ENCODE data around the gene RERE.

Gene RERE

DNA sequence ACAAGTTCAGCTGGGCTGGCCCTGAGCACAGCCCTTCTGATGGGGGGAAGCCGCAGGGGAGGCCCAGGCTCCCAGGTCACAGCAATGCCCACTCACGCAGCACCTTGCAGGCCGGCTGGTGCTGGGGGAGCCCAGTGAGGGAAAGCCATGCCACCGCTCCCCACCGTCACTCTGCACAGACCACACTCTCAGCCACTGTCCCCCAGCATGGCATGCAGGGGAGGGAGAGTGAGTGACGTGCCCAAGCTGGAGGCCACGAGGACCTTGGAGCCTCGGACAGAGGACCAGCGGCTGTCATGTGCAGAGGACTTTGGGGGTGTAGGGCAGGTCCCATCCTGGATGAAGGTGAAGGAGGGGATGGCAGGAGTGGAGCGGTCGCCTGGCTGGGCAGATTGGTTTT is 474.4 kb downstream of the RERE start:
- no peak for DNase-seq

DNA sequence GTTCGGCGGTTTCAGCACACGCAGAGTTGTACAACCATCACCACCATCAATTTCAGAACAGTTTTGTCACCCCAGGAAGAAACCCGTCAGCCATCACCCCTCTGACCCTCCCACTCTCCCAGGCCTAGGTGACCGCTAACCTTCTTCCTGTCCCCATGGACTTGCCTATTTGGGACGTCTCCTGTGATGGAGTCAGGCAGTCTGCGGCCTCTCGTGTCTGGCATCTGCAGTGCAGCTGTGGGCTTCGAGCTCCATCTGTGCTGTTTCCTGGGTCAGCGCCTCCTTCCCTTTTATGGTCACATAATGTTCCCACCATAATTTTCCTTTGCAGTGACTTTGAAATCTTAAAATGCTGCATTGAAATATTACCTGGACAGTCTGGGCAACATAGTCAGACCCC is 475.1 kb downstream of the RERE start:
- no peak for DNase-seq

DNA sequence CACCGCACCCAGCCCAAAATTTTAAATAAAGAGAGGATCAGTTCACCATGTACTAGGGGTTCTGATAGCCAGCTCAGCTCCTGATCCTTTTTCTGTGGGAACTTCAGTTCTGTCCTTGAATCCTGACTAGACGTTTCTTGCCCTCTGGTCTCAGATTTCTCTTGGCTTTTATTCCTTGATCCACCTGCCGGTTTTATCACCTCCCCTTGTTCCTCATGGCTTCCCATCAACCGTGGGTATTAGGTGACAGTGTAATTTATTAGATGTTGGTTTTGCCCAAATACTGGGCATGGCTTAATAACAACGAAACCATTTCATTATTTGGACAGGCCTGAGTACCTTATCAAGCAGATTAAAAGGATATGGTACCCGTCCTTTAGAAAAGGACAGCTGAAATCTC is 477.0 kb downstream of the RERE start:
- DNase-seq: no peak

DNA sequence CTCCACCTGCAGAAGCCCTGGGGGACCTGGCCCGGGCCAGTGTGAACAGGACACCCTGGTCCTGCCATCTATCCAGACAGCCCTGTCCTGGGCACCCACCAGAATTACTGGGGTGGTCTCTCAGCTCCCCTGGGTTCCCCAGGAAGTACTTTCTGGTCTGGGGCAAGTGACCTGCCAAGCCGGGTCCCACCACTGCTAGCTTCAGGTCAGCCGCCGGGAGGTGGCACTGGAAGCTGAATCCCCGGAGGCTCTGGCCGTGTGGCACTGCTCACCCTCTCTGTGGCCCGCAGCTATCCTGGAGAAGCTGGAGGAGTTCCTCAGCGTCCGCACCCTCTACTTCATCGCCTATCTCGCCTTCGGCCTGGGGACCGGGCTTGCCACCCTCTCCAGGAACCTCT is 478.2 kb downstream of the RERE start:
- DNase-seq: no peak

DNA sequence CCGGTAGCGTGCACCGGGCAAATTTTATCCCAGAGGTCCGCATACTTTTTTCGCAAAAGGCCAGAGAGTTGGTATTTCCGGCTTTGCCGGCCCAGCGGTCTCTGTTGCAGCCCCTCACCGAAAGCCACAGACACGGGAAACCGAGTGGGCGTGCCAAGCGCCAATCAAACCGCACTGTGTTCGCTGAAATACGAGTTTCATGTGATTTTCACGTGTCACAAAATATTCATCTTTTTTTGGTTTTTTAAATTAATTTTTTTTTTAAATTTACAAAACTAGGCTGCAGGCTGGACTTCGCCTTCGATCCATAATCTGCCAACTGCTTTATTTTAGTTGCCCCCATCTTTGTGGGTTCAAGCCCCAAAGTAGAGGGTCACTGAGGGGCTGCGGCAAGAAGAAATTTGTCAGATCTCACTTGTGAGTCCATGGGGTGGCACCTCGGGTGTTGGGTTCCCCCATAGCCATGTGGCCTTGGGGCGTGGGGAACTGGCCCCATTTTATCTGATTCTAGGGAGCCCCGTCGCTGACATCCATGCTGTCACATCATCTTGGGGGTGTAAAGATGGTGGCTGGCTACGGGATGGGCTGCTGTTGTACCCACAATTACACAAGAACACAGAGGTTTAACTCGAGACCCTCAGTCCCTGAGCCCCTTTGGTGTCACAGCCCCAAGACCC is 478.8 kb downstream of the RERE start:
- DNase-seq: no peak

DNA sequence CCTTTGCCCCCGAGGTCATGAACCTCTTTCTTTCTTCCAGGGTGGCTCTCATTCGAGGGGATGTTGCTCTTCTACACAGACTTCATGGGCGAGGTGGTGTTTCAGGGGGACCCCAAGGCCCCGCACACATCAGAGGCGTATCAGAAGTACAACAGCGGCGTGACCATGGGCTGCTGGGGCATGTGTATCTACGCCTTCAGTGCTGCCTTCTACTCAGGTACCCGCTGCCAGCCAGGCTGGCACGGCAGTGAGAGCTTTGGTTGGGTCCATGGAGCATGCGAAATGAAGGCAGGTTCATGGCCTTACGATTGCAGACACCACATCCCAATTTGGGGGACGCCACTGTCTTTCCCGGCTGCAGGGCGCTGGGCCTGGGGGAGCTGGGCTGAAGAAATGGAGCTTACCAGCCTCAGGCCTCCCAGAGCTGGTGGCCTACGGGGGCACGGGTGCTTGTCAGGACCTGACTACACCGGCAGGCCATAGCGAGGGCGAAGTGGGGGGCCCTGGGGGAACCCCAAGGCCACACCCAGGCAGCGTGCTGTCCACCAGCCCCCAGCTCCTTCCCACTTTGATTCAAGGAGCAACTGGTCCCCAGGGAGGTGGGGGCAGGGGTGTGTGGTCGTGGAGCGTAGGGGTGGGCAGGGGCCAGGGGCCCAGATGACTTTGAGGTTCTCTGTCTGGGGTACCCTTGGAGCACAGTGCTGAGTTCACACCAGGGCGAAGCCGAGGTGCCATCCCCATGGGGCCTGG is 479.5 kb downstream of the RERE start:
- DNase-seq: no peak

DNA sequence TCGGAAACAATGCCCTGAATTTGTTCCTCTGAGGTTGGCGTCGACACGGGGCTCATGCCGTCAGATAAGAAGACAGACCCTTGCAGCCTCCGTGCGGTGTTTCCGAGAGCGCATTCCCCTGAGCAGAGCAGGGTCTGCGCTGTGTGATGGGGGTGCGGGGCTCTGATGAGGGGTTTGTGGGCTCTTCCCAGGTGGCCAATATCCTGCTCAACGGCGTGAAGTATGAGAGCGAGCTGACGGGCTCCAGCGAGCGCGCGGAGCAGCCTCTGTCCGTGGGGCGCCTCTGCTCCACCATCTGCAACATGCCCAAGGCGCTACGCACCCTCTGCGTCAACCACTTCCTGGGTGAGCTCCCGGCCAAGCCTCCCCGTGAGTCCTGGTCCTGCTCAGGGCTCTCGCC is 482.2 kb downstream of the RERE start:
- DNase-seq: no peak

DNA sequence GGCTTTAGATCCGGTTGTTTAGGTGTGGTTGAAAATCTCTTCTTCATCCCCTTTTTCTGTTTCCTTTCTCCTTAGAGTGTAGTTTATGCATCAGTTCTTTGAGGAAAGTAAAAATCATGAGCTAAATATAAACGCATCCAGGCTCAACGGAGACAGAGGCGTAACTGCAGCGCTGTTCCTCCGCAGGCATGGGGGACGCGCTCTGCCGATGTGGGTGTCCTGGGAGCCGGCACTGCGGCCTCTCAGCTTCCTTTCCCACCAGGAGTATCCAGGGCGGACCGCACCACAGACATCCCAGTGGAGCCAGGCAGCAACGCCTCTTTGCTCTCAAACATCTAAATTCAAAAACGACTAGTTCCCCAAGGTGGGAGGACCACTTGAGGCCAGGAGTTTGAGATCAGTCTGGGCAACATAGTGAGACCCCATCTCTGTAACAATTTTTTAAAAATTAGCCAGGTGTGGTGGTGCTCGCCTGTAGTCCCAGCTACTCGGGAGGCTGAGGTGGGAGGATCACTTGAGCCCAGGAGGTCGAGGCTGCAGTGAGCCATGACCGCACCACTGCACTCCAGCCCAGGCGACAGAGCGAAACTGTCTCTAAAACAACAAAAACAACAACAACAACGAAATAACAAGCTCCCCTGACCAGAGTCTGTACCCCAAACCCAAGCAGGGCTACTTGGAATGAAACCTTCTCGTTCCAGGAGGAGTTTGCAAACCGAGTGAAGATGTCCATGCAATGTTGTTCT is 483.2 kb downstream of the RERE start:
- DNase-seq: no peak

DNA sequence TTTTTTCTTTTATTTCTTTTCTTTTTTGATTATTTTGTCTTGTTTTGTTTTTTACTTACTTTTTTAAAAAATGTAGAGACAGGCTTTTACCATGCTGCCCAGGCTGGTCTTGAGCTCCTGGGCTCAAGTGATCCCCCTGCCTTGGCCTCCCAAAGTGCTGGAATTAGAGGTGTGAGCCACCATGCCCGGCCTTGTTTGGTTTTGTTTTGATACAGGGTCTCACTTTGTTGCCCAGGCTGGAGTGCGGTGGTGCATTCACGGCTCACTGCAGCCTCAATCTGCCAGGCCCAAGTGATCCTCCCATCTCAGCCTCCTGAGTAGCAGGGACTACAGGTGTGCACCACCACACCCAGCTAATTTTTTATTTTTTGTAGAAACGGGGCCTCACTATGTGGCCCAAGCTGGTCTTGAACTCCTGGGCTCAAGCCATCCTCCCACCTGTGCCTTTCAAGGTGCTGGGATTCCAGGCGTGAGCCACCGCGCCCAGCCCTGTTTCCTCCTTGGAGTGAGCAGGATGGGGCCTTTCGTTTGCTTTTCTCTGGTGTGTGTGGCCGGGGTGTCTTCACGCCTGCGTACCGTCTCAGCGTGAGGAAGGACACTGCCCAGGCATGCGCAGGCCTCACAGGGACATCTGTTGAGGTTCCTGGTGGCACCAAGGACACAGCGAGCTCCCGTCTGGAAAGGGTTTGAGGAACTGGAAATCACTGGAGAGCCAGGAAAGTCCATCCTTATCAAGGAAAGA is 484.0 kb downstream of the RERE start:
- DNase-seq: no peak

DNA sequence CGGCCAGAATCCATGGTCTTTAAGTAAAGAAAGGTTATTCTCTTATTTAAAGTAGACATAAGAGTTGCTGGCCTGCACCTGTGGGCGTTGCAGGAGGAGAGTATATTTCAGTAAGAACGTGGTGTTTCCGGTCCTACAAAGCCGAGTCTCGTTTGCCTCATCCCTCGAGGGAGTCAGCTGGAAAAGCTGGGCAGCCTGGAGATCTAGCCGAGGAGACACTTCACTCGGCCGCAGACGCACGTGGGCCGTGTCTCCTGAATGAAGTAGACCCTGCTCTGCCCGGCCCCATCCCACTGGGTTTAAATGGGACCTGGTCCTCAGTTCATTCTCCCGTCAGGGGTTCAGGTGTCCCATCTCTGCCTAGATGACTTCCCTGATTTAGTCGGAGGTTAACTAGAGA is 484.6 kb downstream of the RERE start:
- no peak for DNase-seq

DNA sequence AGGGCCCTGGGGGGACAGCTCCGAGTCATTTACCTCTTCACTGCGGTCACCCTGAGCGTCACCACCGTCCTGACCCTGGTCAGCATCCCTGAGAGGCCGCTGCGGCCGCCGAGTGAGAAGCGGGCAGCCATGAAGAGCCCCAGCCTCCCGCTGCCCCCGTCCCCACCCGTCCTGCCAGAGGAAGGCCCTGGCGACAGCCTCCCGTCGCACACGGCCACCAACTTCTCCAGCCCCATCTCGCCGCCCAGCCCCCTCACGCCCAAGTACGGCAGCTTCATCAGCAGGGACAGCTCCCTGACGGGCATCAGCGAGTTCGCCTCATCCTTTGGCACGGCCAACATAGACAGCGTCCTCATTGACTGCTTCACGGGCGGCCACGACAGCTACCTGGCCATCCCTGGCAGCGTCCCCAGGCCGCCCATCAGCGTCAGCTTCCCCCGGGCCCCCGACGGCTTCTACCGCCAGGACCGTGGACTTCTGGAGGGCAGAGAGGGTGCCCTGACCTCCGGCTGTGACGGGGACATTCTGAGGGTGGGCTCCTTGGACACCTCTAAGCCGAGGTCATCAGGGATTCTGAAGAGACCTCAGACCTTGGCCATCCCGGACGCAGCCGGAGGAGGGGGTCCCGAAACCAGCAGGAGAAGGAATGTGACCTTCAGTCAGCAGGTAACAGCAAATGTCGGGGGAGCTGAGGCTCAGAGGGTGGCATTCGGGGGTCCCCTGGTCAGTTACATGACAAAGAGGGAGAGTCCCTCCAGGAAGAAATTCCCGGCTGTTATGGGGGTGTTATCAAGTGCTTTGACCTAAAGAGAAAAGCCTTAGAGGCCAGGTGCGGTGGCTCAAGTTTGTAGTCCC is 486.9 kb downstream of the RERE start:
- no peak for DNase-seq

DNA sequence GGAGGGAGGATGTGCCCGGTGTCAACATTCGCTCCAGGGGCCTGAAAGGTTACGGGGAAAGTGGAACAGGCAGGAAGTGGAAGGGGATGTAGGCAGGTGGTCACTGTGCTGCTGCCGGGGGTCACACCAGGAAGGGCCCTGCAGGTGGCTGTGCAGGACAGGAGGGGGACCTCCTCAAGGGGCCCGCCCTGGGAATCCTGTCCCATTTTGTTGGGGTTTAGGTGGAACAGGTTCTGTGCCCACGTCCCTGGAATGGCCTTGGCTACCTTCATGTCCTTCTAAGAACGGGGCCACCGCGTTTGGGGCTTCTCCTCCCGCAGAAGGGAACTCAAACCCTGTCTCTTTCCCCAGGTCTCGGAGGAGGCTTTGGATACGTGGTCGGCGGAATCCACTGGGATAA is 487.6 kb downstream of the RERE start:
- no peak for DNase-seq

DNA sequence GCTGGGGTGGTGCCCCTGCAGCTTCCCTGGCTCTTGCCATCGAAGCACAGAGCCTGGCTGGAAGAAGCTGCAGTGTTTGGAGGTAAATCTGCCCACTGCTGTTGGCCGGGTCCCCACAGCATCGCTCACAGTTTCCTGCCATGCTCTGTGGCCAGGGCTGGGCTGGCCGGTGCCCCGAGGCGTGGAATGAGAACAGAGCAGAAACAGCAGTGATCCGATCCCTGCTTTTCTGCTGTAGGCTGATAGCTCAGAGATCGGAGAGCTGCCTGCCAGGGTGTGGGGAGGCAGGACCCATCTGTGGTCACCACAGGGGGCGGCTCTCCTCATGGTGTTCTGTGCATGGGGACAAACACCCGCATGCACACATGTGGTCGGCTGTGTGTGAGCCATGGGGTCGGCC is 488.0 kb downstream of the RERE start:
- no peak for DNase-seq

DNA sequence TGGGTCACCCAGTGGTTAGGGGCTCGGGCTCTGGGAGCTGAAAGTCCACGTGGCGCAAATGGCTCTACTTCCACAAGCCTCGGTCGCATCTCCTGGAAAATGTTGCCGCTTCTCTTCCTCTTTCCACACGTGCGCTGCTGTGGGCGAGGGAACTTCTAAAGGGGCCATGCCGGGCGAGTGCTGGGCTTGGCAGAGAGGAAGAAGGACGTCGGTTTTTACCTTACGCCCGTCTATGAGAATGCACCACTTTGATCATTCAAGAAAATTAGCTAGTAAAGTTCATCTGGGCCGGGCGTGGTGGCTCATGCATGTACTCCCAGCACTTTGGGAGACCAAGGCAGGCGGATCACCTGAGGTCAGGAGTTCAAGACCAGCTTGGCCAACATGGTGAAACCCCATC is 489.2 kb downstream of the RERE start:
- no peak for DNase-seq

DNA sequence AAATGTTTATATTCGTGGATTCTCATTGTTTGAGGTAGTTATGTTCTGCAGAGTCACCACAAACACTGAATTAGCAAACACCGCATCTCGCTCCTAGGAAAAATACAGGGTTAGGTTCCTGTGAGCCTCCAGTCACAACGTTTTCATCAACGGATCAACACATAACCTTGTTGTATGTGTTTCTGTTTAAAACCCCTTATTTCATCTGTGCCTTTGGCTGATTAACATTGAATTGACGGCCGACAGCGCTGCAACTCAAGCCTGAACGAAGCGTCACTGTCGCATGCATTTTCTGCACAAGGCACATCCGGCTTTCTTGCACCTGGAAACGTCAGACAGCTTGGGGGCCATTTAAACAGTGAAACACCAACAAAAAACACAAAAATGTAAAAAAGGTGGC is 491.2 kb downstream of the RERE start:
- no peak for DNase-seq

DNA sequence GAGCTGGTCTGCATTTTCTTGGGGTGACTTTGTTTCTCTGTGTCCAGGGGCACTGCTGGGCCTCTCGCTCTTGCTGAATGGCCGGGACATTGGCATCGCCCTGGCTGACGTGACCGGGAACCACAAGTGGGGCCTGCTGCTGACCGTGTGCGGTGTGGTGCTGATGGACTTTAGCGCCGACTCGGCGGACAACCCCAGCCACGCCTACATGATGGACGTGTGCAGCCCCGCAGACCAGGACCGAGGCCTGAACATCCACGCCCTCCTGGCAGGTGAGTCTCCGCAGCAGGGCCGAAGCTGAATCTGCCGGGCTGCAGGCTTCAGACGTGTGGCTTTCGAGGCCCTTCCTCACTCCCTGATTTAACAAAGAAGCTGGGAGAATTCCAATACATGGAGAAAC is 491.7 kb downstream of the RERE start:
- no peak for DNase-seq

DNA sequence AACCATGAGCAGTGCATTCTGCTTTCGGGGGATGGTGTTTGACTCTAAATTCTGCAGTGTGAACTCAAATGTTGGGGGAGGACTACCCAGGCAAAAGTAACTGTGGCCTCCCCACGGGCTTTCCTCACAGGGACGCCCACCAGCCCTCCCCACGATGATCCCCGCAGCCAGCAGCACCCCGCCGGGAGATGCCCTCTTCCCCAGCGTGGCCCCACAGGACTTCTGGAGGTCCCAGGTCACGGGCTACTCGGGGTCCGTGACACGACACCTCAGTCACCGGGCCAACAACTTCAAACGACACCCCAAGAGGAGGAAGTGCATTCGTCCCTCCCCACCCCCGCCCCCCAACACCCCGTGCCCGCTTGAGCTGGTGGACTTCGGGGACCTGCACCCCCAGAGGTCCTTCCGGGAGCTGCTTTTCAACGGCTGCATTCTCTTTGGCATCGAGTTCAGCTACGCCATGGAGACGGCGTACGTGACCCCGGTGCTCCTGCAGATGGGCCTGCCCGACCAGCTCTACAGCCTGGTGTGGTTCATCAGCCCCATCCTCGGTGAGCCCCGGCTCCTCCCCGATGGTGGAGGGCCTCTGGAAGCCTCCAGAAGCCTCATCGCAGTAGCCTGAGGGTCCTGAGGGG is 493.1 kb downstream of the RERE start:
- DNase-seq: no peak

DNA sequence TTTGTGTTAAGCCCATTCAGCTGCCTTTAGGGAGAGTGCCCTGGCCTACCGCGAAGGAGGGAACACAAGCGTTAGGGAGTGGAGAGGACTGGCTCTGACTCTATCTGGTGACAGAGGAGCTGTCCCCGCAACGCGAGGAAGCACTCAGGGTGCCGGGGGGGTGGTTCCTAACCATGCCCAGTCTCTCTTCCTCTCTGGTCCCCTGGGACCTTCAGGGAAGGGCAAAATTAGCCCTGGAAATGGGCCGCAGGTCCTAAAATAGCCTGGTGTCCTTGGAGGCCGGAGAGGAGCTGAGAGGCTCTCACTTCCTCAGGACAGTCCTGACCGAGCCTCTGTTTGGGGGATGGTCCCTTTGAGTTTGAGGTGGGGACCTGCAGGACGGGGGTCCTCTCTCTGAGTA is 493.7 kb downstream of the RERE start:
- DNase-seq: no peak

DNA sequence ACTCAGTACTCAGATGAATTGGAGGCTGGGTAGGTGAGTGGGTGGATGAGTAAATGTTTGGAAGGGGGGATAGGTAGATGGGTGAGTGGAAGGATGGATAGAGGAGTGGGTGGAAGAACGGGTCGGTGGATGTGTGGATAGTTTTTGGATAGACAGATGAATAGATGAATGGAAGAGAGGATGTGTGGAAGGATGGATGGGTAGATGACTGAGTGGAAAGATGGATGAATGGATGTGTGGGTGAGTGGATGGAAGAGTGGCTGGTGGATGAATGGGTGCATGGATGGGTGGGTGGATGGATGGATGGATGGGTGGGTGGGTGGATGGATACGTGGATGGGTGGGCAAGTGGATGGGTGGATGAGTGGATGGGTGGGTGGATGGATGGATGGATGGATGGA is 495.8 kb downstream of the RERE start:
- DNase-seq: no peak

DNA sequence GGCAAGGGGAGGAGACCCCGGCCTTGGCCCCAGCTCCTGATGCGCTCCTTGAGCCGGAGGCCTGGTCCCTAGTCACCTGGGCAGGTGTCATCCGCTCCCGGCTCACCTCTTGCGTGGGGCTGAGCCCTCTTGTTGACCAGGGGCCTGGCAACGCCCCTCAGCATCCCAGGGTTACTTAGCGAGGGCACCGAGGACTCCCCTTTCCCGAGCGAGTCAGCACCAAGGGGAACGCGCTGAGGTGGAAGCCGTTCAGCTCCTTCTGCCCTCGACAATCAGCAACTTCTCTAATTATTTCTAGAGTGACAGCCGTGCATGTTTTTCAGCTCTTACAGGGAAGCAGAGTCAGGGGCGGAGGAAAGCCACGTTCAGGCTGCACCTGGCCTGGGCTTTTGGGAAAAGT is 499.0 kb downstream of the RERE start:
- DNase-seq: peak; percentile 21 to 44 (median 35)

DNA sequence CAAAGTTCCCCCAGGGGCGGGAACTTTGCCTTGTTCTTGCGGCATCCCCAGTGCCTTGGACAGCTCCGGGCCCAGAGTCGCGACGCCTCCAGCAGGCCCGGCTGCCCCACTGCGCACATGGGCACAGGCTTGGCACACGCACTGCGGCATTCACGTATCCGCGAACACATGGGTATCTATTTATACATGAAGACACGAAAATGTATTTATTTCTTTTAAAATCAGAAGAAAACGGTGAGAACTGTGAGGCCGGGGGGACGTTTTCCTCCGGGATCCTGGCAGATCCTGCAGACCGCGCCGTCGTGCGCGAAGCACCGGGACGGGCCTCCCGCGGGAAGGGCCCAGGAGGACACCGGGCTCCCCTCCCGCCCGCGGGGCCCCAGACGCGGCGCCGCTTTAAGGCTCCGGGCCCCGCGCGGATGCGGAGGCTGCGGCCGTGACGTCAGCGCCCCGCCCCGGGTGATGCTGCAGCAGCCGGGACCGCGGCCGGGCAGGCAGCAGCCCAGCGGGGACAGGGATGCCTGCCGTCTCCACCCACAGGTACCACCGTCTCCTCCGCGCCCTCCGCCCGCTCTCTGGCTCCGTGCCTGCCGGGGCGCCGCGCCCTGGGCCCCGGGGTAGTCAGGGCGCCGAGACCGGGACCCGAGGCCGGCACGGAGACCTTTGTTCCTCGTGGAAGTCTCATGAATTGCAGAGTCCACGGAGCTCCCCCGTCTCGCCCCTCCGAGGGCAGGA is 499.6 kb downstream of the RERE start, which contains the start of gene SLC45A1:
Gene SLC45A1, plus strand, starts transcription at position 468 of the 735 bp plus-strand sequence. CDS start 6,216 bp downstream, outside the sequence.
- peak; percentile 75 to 91 (median 81) for DNase-seq
